ENCODE measurements around the gene ACOD1. TPM values are rescaled to one million over a fixed set of nuclear protein-coding genes. Genes with fewer than 3 reads are reported as not detected.

ACOD1 gene
- total and polyA plus RNA-seq, 10 of the 15 experiments (the other 5 are each of a cell fraction or from before 2014, with no cell fraction given), result not detected

- WGBS (ENCODE audit: insufficient coverage, insufficient replicate concordance, low lambda C conversion rate, missing lambda C conversion rate), result 0% methylated on average over 2 of the region's 2 CpGs
- no peaks in the 10 kb centered on the region for H3K27me3 ChIP-seq (replicated peaks in 1 of 2; ENCODE audit: control insufficient read depth in 2 of 2, insufficient read depth in 2 of 2, low read length in 1 of 2)
- ChIA-PET RAD21 (ENCODE audit: unreplicated experiment) (interaction anchor here (1.2 kb wide), 1 partner anchor 31 kb away, joined by 3 read pairs; no protein-coding TSS in a partner anchor), CTCF (no interaction called here), SMC1A (ENCODE audit: uncharacterized antibody, unreplicated experiment) (interaction anchor here (1.1 kb wide), 1 partner anchor 19 kb away, joined by 3 read pairs; no protein-coding TSS in a partner anchor), POLR2A (no interaction called here)
- no peaks in the 10 kb centered on the region for H3K9me3 ChIP-seq (replicated peaks; ENCODE audit: control insufficient read depth, insufficient read depth, low read length)
- no TSS peak for BruUV-seq (replicated peaks)
- in situ Hi-C loops (cut with MboI) (no loop called here), intact Hi-C loops (cut with micrococcal nuclease; ENCODE audit: unreplicated experiment) (no loop called here)
- H3K79me2 ChIP-seq (ENCODE audit: control insufficient read depth, insufficient read depth, low read length), result no peaks in the 10 kb centered on the region
- no peak overlapping the region for H3K9ac ChIP-seq (ENCODE audit: control insufficient read depth, insufficient read depth, low read length)
- H2AFZ ChIP-seq (ENCODE audit: control insufficient read depth, low read depth, low read length), result no peak overlapping the region
- TF ChIP-seq STAT3 (IDR thresholded peaks at IDR 0.05; ENCODE audit: low read depth, low read length), result no peak
- TF ChIP-seq SIX5 (IDR thresholded peaks at IDR 0.05; ENCODE audit: low read depth, low read length, severe bottlenecking), result no peak
- TF ChIP-seq FOXM1 (IDR thresholded peaks at IDR 0.05; ENCODE audit: low read depth, low read length), result no peak
- TF ChIP-seq SREBF1 (IDR thresholded peaks at IDR 0.05; ENCODE audit: low read length), result no peak
- no peak for TF ChIP-seq CBX5 (IDR thresholded peaks at IDR 0.05; ENCODE audit: low read depth)
- no peak for TF ChIP-seq TAF1 (IDR thresholded peaks at IDR 0.05; ENCODE audit: borderline replicate concordance, low read depth, low read length)
- TF ChIP-seq ZNF592 (IDR thresholded peaks at IDR 0.05), result no peak
- TF ChIP-seq NBN (IDR thresholded peaks at IDR 0.05), result no peak
- TF ChIP-seq ZBED1 (IDR thresholded peaks at IDR 0.05; ENCODE audit: borderline replicate concordance), result no peak
- no peak for TF ChIP-seq TCF7 (IDR thresholded peaks at IDR 0.05; ENCODE audit: borderline replicate concordance)
- no peak for TF ChIP-seq SKIL (IDR thresholded peaks at IDR 0.05; ENCODE audit: low read depth, poor library complexity, severe bottlenecking)
- TF ChIP-seq ZNF384 (IDR thresholded peaks at IDR 0.05; ENCODE audit: borderline replicate concordance, low read depth, low read length), result no peak
- H4K20me1 ChIP-seq (ENCODE audit: control insufficient read depth, insufficient read depth), result no peaks in the 10 kb centered on the region
- ATAC-seq, result no peak
- no peak overlapping the region for H3K4me3 ChIP-seq
- no peak for FAIRE-seq
- no peak for DNase-seq (ENCODE audit: low read depth, low spot score)
- no peak overlapping the region for H3K27ac ChIP-seq (ENCODE audit: control insufficient read depth, insufficient read depth)
- H3K36me3 ChIP-seq (ENCODE audit: control insufficient read depth in 2 of 2, insufficient read depth in 2 of 2, low read length in 1 of 2), result no peaks in the 10 kb centered on the region
- no peaks in the 10 kb centered on the region for H3K4me1 ChIP-seq (ENCODE audit: control insufficient read depth, insufficient read depth, low read length)
- no peak overlapping the region for H3K4me2 ChIP-seq (ENCODE audit: control insufficient read depth, insufficient read depth)
Measured at GRCh38 chr13:76936763-76937162, 11.5 kb upstream of the ACOD1 start.

Measured in GM12878 (cell line).